Sigmoid colon (tissue), 7 donors: ENCODE measurements around the gene CKS2. TPM values are rescaled to one million over a fixed set of nuclear protein-coding genes. Genes with fewer than 3 reads are reported as not detected.

ENCODE experiments used
- DNase-seq: peaks from one replicate; pipeline ENCODE4 v3.0.0-alpha.2; 2019
- H3K27ac ChIP-seq, 4 donors: fragments of 200-600 bp; sonication (generic); one replicate each; pipeline ENCODE4 v1.5.1; 2016 to 2019; ENCODE audit warnings: mild to moderate bottlenecking in 1 of 4
- H3K27me3 ChIP-seq, 3 donors: fragments of 200-600 bp; sonication (generic); one replicate each; pipeline ENCODE4 v1.5.1; 2019; ENCODE audit warnings: mild to moderate bottlenecking in 1 of 3
- H3K36me3 ChIP-seq, 4 donors: fragments of 200-600 bp; sonication (generic); one replicate each; pipeline ENCODE4 v1.5.1; 2016 to 2019
- H3K4me1 ChIP-seq, 4 donors: fragments of 200-600 bp; sonication (generic); one replicate each; pipeline ENCODE4 v1.5.1; 2017 to 2019
- H3K4me3 ChIP-seq, 4 donors: fragments of 200-600 bp; sonication (generic); one replicate each; pipeline ENCODE4 v1.5.1; 2017 to 2019; ENCODE audit warnings: mild to moderate bottlenecking in 2 of 4, moderate library complexity in 1 of 4
- H3K9me3 ChIP-seq, 4 donors: fragments of 200-600 bp in 3 of 4; sonication (generic) in 3 of 4; one replicate each; pipeline versions ENCODE4 v1.5.1 to v1.6.1; 2013 to 2019
- EP300 ChIP-seq, 4 donors: sonication (generic); formaldehyde crosslinking; IDR thresholded peaks; one replicate each; pipeline ENCODE4 v1.6.1; 2017; ENCODE audit warnings: antibody characterized with exemption in 4 of 4
- POLR2A ChIP-seq, 2 donors: fragments of 450-650 bp; IDR thresholded peaks; one replicate each; pipeline ENCODE4 v1.6.1; 2016; ENCODE audit warnings: antibody characterized with exemption in 2 of 2, mild to moderate bottlenecking in 2 of 2, moderate library complexity in 2 of 2
- POLR2AphosphoS5 ChIP-seq, 4 donors: sonication (generic); formaldehyde crosslinking; IDR thresholded peaks; one replicate each; pipeline ENCODE4 v1.6.1; 2017; ENCODE audit warnings: antibody characterized with exemption in 4 of 4
- WGBS, 2 donors: extraction: QIAGEN DNeasy Blood & Tissue Kit; methylation state at CpG; one replicate each; pipeline ENCODE4 v1.1.7; 2013; 5-methylcytosine and 5-hydroxymethylcytosine counted together
- intact Hi-C: fragments of 100-400 bp; cut with DNase I; formaldehyde crosslinking; loops from one replicate; pipeline ENCODE4 v1.15.1; 2023
- polyA plus RNA-seq, 3 donors: library from polyadenylated mRNA; stranded (reverse); fragments of 200-250 nt; gene quantifications; one replicate each; pipeline ENCODE4 v1.2.3, GENCODE V29; 2013
- total RNA-seq, 4 donors: library from RNA; depleted of rRNA; stranded (reverse); fragments of >200 nt; gene quantifications; one replicate each; pipeline ENCODE4 v1.1.0, GENCODE V29; 2016
- TF ChIP-seq, protein P1 (sequence below), 4 experiments: fragments of 450-650 bp in 3 of 4; fragments of 200-600 bp in 1 of 4; IDR thresholded peaks; one replicate each; pipeline ENCODE4 v1.5.1; 2016 to 2019; ENCODE audit warnings: antibody characterized with exemption in 4 of 4, mild to moderate bottlenecking in 3 of 4, moderate library complexity in 2 of 4
- donor health status: healthy with polysubstance abuse.
- donor health status: Bipolar disorder and iron deficiency.
- donor health status: healthy.

The CKS2 gene
- total and polyA plus RNA-seq, 7 donors: 4.7 to 151 (median 18.9) TPM

- peaks cover 45 to 100% (median 68%) of the 10 kb centered on the region in 4 donors for H3K36me3 ChIP-seq
- no peak overlapping the region for H3K27ac ChIP-seq
- TF ChIP-seq EP300 (IDR thresholded peaks at IDR 0.05) (no peak), POLR2A (IDR thresholded peaks at IDR 0.05) (no peak), POLR2AphosphoS5 (IDR thresholded peaks at IDR 0.05) (no peak)
- TF ChIP-seq, protein P1, sequence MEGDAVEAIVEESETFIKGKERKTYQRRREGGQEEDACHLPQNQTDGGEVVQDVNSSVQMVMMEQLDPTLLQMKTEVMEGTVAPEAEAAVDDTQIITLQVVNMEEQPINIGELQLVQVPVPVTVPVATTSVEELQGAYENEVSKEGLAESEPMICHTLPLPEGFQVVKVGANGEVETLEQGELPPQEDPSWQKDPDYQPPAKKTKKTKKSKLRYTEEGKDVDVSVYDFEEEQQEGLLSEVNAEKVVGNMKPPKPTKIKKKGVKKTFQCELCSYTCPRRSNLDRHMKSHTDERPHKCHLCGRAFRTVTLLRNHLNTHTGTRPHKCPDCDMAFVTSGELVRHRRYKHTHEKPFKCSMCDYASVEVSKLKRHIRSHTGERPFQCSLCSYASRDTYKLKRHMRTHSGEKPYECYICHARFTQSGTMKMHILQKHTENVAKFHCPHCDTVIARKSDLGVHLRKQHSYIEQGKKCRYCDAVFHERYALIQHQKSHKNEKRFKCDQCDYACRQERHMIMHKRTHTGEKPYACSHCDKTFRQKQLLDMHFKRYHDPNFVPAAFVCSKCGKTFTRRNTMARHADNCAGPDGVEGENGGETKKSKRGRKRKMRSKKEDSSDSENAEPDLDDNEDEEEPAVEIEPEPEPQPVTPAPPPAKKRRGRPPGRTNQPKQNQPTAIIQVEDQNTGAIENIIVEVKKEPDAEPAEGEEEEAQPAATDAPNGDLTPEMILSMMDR (IDR thresholded peaks at IDR 0.05): no peak
- no peaks in the 10 kb centered on the region for H3K4me1 ChIP-seq
- H3K9me3 ChIP-seq: no peaks in the 10 kb centered on the region
- H3K27me3 ChIP-seq: no peaks in the 10 kb centered on the region
- intact Hi-C loops: no loop called here
- 93% methylated on average over 8 of the region's 8 CpGs for WGBS, 2 donors
- DNase-seq: no peak
- H3K4me3 ChIP-seq: no peak overlapping the region
These were observed 42.1 kb downstream of the CKS2 start for GRCh38 chr9:89352874-89353649.

DNA sequence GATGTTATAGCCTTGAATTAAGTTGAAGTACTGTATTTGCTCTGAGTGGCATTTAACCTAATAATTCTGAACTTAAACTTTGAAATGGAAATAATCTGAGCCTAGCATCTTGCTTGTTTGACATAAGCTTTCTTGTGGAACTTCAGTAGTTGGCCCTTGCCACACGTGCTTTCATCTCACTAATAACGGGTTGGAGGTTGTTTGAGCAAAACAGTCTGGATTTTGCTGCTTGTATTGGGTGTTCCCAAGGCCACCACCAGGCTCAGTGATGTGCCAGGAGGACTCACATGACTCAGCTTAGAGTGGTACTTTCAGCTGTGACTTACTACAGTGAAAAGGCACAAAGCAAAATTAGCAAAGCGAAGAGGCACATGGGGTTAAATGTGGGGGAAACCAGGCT, 43.0 kb downstream of the CKS2 start:
- Histone ChIP-seq H3K27me3 (no peaks in the 10 kb centered on the region), H3K36me3 (peaks cover 47 to 100% (median 67%) of the 10 kb centered on the region in 4 donors), H3K9me3 (no peaks in the 10 kb centered on the region), H3K4me3 (no peak overlapping the region), H3K27ac (no peak overlapping the region), H3K4me1 (no peaks in the 10 kb centered on the region)
- no peak for DNase-seq
- intact Hi-C loops: no loop called here
- TF ChIP-seq POLR2A (IDR thresholded peaks at IDR 0.05): no peak
- 84 to 85% methylated on average over 3 of the region's 3 CpGs for WGBS, 2 donors

DNA sequence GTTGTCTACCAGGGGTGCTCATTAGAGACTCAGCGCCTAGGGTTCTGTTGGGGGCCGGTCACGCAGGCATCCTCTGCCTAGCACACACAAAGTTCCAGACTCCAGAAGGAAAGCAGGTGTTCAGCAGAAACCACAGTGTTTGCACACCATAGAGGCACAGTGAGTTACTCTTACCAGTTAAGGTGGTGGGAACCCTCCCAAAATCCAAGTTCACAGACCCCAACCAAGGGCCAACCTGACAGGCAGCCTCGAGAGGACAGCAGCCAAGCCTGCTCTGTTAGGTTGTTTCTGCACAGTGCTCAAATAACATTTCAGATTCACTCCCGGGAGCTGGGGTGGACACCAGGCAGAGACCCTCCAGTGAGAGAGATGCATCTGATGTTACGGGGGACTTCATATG, 43.5 kb downstream of the CKS2 start:
- H3K9me3 ChIP-seq: no peaks in the 10 kb centered on the region
- no peaks in the 10 kb centered on the region for H3K4me1 ChIP-seq
- TF ChIP-seq, protein P1 (IDR thresholded peaks at IDR 0.05): no peak
- TF ChIP-seq EP300 (IDR thresholded peaks at IDR 0.05): no peak
- TF ChIP-seq POLR2AphosphoS5 (IDR thresholded peaks at IDR 0.05): no peak
- TF ChIP-seq POLR2A (IDR thresholded peaks at IDR 0.05): no peak
- H3K36me3 ChIP-seq: peaks cover 50 to 100% (median 67%) of the 10 kb centered on the region in 4 donors
- intact Hi-C loops: no loop called here
- no peak overlapping the region for H3K27ac ChIP-seq
- no peak for DNase-seq
- 96 to 97% methylated on average over 6 of the region's 6 CpGs for WGBS, 2 donors
- H3K27me3 ChIP-seq: no peaks in the 10 kb centered on the region
- H3K4me3 ChIP-seq: no peak overlapping the region

DNA sequence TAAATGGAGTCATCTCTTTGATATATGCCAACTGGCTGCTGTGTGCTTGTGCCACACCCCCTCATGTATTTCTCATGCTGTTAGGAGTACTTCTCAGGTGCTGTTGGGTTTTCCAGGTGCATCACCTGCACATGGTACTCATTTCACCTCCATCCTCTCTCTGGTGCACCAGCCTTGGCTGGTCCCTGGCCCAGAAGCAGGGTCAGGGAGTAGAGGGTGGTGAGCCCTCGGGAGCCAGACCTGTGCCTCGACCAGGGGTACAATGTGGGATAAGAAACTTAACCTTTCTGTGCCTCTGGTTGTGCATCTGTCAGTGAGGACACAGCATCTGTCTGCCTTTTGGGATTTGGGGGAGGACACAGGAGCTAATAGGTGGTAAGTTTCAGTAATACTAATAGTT, 45.8 kb downstream of the CKS2 start:
- DNase-seq: no peak
- TF ChIP-seq EP300 (IDR thresholded peaks at IDR 0.05) (no peak), POLR2AphosphoS5 (IDR thresholded peaks at IDR 0.05) (no peak), POLR2A (IDR thresholded peaks at IDR 0.05) (no peak)
- TF ChIP-seq, protein P1 (IDR thresholded peaks at IDR 0.05): no peak
- H3K4me3 ChIP-seq: no peak overlapping the region
- no peak overlapping the region for H3K27ac ChIP-seq
- H3K9me3 ChIP-seq: no peaks in the 10 kb centered on the region
- peaks cover 43 to 100% (median 61%) of the 10 kb centered on the region in 4 donors for H3K36me3 ChIP-seq
- intact Hi-C loops: no loop called here
- peaks cover 0 to 8% (median 0%) of the 10 kb centered on the region in 4 donors for H3K4me1 ChIP-seq
- no peaks in the 10 kb centered on the region for H3K27me3 ChIP-seq
- 97 to 98% methylated on average over 2 of the region's 2 CpGs for WGBS, 2 donors

DNA sequence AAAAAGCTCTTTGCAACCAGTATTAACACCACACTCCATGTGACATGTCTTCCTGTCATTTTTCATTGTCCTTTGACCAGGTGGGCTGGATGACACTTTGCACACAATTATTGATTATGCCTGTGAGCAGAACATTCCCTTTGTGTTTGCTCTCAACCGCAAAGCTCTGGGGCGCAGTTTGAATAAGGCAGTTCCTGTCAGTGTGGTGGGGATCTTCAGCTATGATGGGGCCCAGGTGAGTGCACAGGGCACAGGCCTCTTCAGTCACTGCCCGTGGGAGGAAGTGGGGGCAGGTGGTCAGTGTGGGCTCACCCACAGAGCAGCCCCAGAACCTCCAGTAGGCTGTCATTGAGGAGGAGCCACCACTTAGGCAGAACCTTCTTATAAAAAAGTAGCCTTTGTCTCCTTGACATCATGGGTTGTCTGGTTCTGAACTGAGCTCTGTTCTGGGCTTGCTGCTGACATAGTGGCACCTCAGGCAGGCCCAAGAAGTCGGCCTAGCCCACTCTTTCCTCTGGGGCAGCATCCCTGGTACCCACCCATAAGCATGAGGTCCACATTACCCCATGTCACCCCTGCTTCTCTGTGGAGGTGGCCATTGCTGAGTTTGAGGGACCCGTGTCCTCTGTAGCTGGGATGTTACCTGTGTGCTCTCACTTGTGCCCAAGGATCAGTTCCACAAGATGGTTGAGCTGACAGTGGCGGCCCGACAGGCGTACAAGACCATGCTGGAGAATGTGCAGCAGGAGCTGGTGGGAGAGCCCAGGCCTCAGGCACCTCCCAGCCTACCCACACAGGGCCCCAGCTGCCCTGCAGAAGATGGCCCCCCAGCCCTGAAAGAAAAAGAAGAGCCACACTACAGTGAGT, 46.6 kb downstream of the CKS2 start:
- H3K27me3 ChIP-seq: no peaks in the 10 kb centered on the region
- no peak for DNase-seq
- intact Hi-C loops: no loop called here
- H3K27ac ChIP-seq: no peak overlapping the region
- H3K9me3 ChIP-seq: no peaks in the 10 kb centered on the region
- H3K4me3 ChIP-seq: no peak overlapping the region
- TF ChIP-seq POLR2A (IDR thresholded peaks at IDR 0.05): no peak
- TF ChIP-seq, protein P1 (IDR thresholded peaks at IDR 0.05): no peak
- TF ChIP-seq EP300 (IDR thresholded peaks at IDR 0.05): no peak
- TF ChIP-seq POLR2AphosphoS5 (IDR thresholded peaks at IDR 0.05): no peak
- WGBS, 2 donors: 92 to 96% methylated on average over 8 of the region's 8 CpGs
- peaks cover 38 to 100% (median 61%) of the 10 kb centered on the region in 4 donors for H3K36me3 ChIP-seq
- peaks cover 0 to 8% (median 0%) of the 10 kb centered on the region in 4 donors for H3K4me1 ChIP-seq
